ENCODE data around the gene ADORA1. TPM values are rescaled to one million over a fixed set of nuclear protein-coding genes. Genes with fewer than 3 reads are reported as not detected.

Gene ADORA1
- total and polyA plus RNA-seq, 2 donors (not counting 3 experiments of a cell fraction or from before 2014, with no cell fraction given), result 0.15 TPM; not detected in 1

DNA sequence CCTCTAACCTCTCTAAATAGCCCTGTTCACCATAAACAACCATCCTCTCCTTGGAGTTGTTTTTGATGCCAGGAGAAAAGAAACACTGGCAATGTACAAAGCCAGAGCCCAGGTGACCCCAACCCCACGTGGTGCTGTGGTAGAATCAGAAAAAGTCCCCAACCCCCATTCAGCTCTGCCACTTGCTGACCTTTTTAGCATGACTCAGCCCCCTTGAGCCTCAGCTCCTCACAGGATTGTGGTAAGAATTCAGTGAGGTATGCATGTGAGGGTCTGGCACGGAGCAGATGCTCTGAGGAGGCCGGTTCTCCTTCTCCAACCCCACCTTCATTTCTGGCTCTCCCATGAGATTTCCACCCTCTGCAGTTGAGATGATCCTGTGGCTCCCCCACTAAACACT is 70.1 kb downstream of the ADORA1 start:
- POLR2A ChIA-PET, result no interaction called here
- Histone ChIP-seq H3K9me3 (replicated peaks; ENCODE audit: control insufficient read depth, insufficient read depth, low read length) (no peaks in the 10 kb centered on the region), H3K9ac (replicated peaks; ENCODE audit: extremely low read depth, insufficient read depth, low read length) (no peak overlapping the region), H3K36me3 (ENCODE audit: control insufficient read depth in 2 of 2, extremely low read depth in 1 of 2, insufficient read depth in 2 of 2, low read length in 2 of 2) (no peaks in the 10 kb centered on the region), H3K27me3 (ENCODE audit: control insufficient read depth in 2 of 2, insufficient read depth in 2 of 2, low read length in 2 of 2) (peaks cover 7 to 8% of the 10 kb centered on the region in 2 experiments), H3K4me3 (replicated peaks in 1 of 3; ENCODE audit: insufficient read depth in 1 of 3, low read depth in 1 of 3, low read length in 3 of 3) (no peak overlapping the region), H2AFZ (ENCODE audit: low read depth, low read length) (no peak overlapping the region), H3K27ac (ENCODE audit: insufficient read depth, low read depth, low read length) (no peak overlapping the region), H4K20me1 (replicated peaks; ENCODE audit: control insufficient read depth, extremely low read depth, insufficient read depth, low read length) (no peaks in the 10 kb centered on the region), H3K9me1 (replicated peaks; ENCODE audit: control insufficient read depth, extremely low read depth, insufficient read depth, low read length) (no peaks in the 10 kb centered on the region), H3K4me1 (ENCODE audit: control insufficient read depth, extremely low read depth, insufficient read depth, low read length) (no peaks in the 10 kb centered on the region), H3K4me2 (ENCODE audit: insufficient read depth, low read length) (no peak overlapping the region), H3K79me2 (ENCODE audit: control insufficient read depth, insufficient read depth, low read length) (no peaks in the 10 kb centered on the region)
- DNase-seq (ENCODE audit: low read depth, low spot score) (no peak), FAIRE-seq (no peak)
- dilution Hi-C loops (cut with MboI; ENCODE audit: extremely low pct_ligation_motif_present, low sequenced_read_pairs) (no loop called here), intact Hi-C loops (cut with micrococcal nuclease) (no loop called here)
- no peak for TF ChIP-seq MAX (IDR thresholded peaks at IDR 0.05; ENCODE audit: insufficient read depth, insufficient read length)
- no peak for TF ChIP-seq FOS (IDR thresholded peaks at IDR 0.05; ENCODE audit: borderline replicate concordance, insufficient read depth, low read length)
- TF ChIP-seq MYC (IDR thresholded peaks at IDR 0.05; ENCODE audit: low read depth, low read length), result no peak
- TF ChIP-seq, protein P1, sequence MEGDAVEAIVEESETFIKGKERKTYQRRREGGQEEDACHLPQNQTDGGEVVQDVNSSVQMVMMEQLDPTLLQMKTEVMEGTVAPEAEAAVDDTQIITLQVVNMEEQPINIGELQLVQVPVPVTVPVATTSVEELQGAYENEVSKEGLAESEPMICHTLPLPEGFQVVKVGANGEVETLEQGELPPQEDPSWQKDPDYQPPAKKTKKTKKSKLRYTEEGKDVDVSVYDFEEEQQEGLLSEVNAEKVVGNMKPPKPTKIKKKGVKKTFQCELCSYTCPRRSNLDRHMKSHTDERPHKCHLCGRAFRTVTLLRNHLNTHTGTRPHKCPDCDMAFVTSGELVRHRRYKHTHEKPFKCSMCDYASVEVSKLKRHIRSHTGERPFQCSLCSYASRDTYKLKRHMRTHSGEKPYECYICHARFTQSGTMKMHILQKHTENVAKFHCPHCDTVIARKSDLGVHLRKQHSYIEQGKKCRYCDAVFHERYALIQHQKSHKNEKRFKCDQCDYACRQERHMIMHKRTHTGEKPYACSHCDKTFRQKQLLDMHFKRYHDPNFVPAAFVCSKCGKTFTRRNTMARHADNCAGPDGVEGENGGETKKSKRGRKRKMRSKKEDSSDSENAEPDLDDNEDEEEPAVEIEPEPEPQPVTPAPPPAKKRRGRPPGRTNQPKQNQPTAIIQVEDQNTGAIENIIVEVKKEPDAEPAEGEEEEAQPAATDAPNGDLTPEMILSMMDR (IDR thresholded peaks at IDR 0.05; ENCODE audit: extremely low read depth in 1 of 2, insufficient read depth in 1 of 2, low read depth in 1 of 2, low read length in 2 of 2), result no peak
- no peak for TF ChIP-seq GATA2 (IDR thresholded peaks at IDR 0.05; ENCODE audit: insufficient read depth, insufficient read length, low read depth, low read length)
- TF ChIP-seq EZH2 (IDR thresholded peaks at IDR 0.05; ENCODE audit: borderline replicate concordance, low read depth, low read length, severe bottlenecking), result no peak
- no peak for TF ChIP-seq POLR2A (IDR thresholded peaks at IDR 0.05; ENCODE audit: low read depth, low read length)
- TF ChIP-seq POLR2AphosphoS5 (IDR thresholded peaks at IDR 0.05; ENCODE audit: insufficient read depth, low read depth, low read length), result no peak
- no peak for TF ChIP-seq JUN (IDR thresholded peaks at IDR 0.05; ENCODE audit: borderline replicate concordance, insufficient read depth, insufficient read length, low read depth)
- BruUV-seq (replicated peaks), result no TSS peak
- CTCF ChIA-PET, result interaction anchor here (1.1 kb wide), 1 partner anchor 15 kb away, joined by 3 read pairs; no protein-coding TSS in a partner anchor
